ENCODE results near the gene SCN4A.

The SCN4A gene

GRCh38 chr17:63944736-63945499, 27.8 kb downstream of the SCN4A start:
- H3K27me3 ChIP-seq (ENCODE audit: insufficient read depth, low read length, poor library complexity): no peaks in the 10 kb centered on the region
- no peaks in the 10 kb centered on the region for H3K79me2 ChIP-seq (ENCODE audit: insufficient read depth, low read length)
- H3K4me1 ChIP-seq (ENCODE audit: insufficient read depth, low read length): peaks cover 4% of the 10 kb centered on the region; the same call in 1 of the 2 replicates
- H2AFZ ChIP-seq (ENCODE audit: low read depth, low read length): no peak overlapping the region
- TF ChIP-seq EZH2 (IDR thresholded peaks at IDR 0.05; ENCODE audit: borderline replicate concordance, low read depth, low read length, severe bottlenecking): no peak
- no peak for ATAC-seq (ENCODE audit: insufficient read depth, low read depth)
- no peak overlapping the region for H3K4me2 ChIP-seq (ENCODE audit: insufficient read depth, low read length)
- no peak overlapping the region for H3K9ac ChIP-seq (ENCODE audit: low read depth, low read length)
- no peaks in the 10 kb centered on the region for H3K36me3 ChIP-seq (ENCODE audit: insufficient read depth, low read length)
- H3K27ac ChIP-seq (ENCODE audit: low read length): no peak overlapping the region
- H3K9me3 ChIP-seq (ENCODE audit: insufficient read depth, low read length, severe bottlenecking): no peaks in the 10 kb centered on the region
- DNase-seq: no peak
- H3K4me3 ChIP-seq (ENCODE audit: low read depth in 1 of 2, low read length in 2 of 2): no peak overlapping the region
- H4K20me1 ChIP-seq (ENCODE audit: insufficient read depth, low read length): no peaks in the 10 kb centered on the region

- Histone ChIP-seq H3K4me3 (ENCODE audit: low read depth in 1 of 2, low read length in 2 of 2) (no peak overlapping the region), H3K4me1 (ENCODE audit: insufficient read depth, low read length) (peaks cover 4% of the 10 kb centered on the region; the same call in 1 of the 2 replicates), H3K9me3 (ENCODE audit: insufficient read depth, low read length, severe bottlenecking) (no peaks in the 10 kb centered on the region), H3K4me2 (ENCODE audit: insufficient read depth, low read length) (no peak overlapping the region), H3K27ac (ENCODE audit: low read length) (no peak overlapping the region), H3K79me2 (ENCODE audit: insufficient read depth, low read length) (no peaks in the 10 kb centered on the region), H2AFZ (ENCODE audit: low read depth, low read length) (no peak overlapping the region), H3K36me3 (ENCODE audit: insufficient read depth, low read length) (no peaks in the 10 kb centered on the region), H3K9ac (ENCODE audit: low read depth, low read length) (no peak overlapping the region), H3K27me3 (ENCODE audit: insufficient read depth, low read length, poor library complexity) (no peaks in the 10 kb centered on the region), H4K20me1 (ENCODE audit: insufficient read depth, low read length) (no peaks in the 10 kb centered on the region)
- ATAC-seq (ENCODE audit: insufficient read depth, low read depth) (no peak), DNase-seq (no peak)
- TF ChIP-seq EZH2 (IDR thresholded peaks at IDR 0.05; ENCODE audit: borderline replicate concordance, low read depth, low read length, severe bottlenecking): no peak
- TF ChIP-seq CTCF (IDR thresholded peaks at IDR 0.05; ENCODE audit: borderline replicate concordance, extremely low read depth, low read length, poor library complexity, severe bottlenecking): peak; percentile 23
These were observed 29.0 kb downstream of the SCN4A start for GRCh38 chr17:63943745-63944144.

GRCh38 chr17:63942309-63942985, 30.3 kb downstream of the SCN4A start:
- TF ChIP-seq CTCF (IDR thresholded peaks at IDR 0.05; ENCODE audit: borderline replicate concordance, extremely low read depth, low read length, poor library complexity, severe bottlenecking) (no peak), EZH2 (IDR thresholded peaks at IDR 0.05; ENCODE audit: borderline replicate concordance, low read depth, low read length, severe bottlenecking) (no peak)
- no peaks in the 10 kb centered on the region for H3K79me2 ChIP-seq (ENCODE audit: insufficient read depth, low read length)
- no peak for ATAC-seq (ENCODE audit: insufficient read depth, low read depth)

GRCh38 chr17:63941751-63942150, 31.0 kb downstream of the SCN4A start:
- no peak overlapping the region for H3K9ac ChIP-seq (ENCODE audit: low read depth, low read length)
- H3K27me3 ChIP-seq (ENCODE audit: insufficient read depth, low read length, poor library complexity): no peaks in the 10 kb centered on the region
- no peaks in the 10 kb centered on the region for H3K36me3 ChIP-seq (ENCODE audit: insufficient read depth, low read length)
- H3K9me3 ChIP-seq (ENCODE audit: insufficient read depth, low read length, severe bottlenecking): no peaks in the 10 kb centered on the region
- peaks cover 4% of the 10 kb centered on the region; the same call in 1 of the 2 replicates for H3K4me1 ChIP-seq (ENCODE audit: insufficient read depth, low read length)
- ATAC-seq (ENCODE audit: insufficient read depth, low read depth) (no peak), DNase-seq (no peak)
- no peak overlapping the region for H2AFZ ChIP-seq (ENCODE audit: low read depth, low read length)
- no peak overlapping the region for H3K27ac ChIP-seq (ENCODE audit: low read length)
- H3K79me2 ChIP-seq (ENCODE audit: insufficient read depth, low read length): no peaks in the 10 kb centered on the region
- no peak overlapping the region for H3K4me3 ChIP-seq (ENCODE audit: low read depth in 1 of 2, low read length in 2 of 2)
- no peaks in the 10 kb centered on the region for H4K20me1 ChIP-seq (ENCODE audit: insufficient read depth, low read length)
- no peak for TF ChIP-seq CTCF (IDR thresholded peaks at IDR 0.05; ENCODE audit: borderline replicate concordance, extremely low read depth, low read length, poor library complexity, severe bottlenecking)
- no peak for TF ChIP-seq EZH2 (IDR thresholded peaks at IDR 0.05; ENCODE audit: borderline replicate concordance, low read depth, low read length, severe bottlenecking)
- no peak overlapping the region for H3K4me2 ChIP-seq (ENCODE audit: insufficient read depth, low read length)

More at GRCh38 chr17:63942309-63942985, 30.3 kb downstream of the SCN4A start:
- H3K4me2 ChIP-seq (ENCODE audit: insufficient read depth, low read length): no peak overlapping the region
- no peaks in the 10 kb centered on the region for H3K27me3 ChIP-seq (ENCODE audit: insufficient read depth, low read length, poor library complexity)
- H4K20me1 ChIP-seq (ENCODE audit: insufficient read depth, low read length): no peaks in the 10 kb centered on the region
- no peaks in the 10 kb centered on the region for H3K36me3 ChIP-seq (ENCODE audit: insufficient read depth, low read length)
- no peak overlapping the region for H2AFZ ChIP-seq (ENCODE audit: low read depth, low read length)
- H3K27ac ChIP-seq (ENCODE audit: low read length): no peak overlapping the region
- H3K9ac ChIP-seq (ENCODE audit: low read depth, low read length): no peak overlapping the region
- no peak overlapping the region for H3K4me3 ChIP-seq (ENCODE audit: low read depth in 1 of 2, low read length in 2 of 2)
- peaks cover 4% of the 10 kb centered on the region; the same call in 1 of the 2 replicates for H3K4me1 ChIP-seq (ENCODE audit: insufficient read depth, low read length)
- H3K9me3 ChIP-seq (ENCODE audit: insufficient read depth, low read length, severe bottlenecking): no peaks in the 10 kb centered on the region
- no peak for DNase-seq

Measured in DND-41 (cell line).